SW 1271 (cell line): Measurements from ENCODE around the gene MED12L.

Source experiments
- DNase-seq, 2 experiments: peaks; one replicate each; lab custom pipeline; 2025; lab: John Stamatoyannopoulos, UW

The MED12L gene

GRCh38 chr3:151415289-151415688 lies 329.8 kb downstream of the MED12L start:
- no peak for DNase-seq

GRCh38 chr3:151419806-151420205 lies 334.3 kb downstream of the MED12L start:
- DNase-seq: no peak

- DNase-seq: no peak
Measured at GRCh38 chr3:151421938-151422337, 336.5 kb downstream of the MED12L start.

- no peak for DNase-seq
Measured at GRCh38 chr3:151423091-151423490, 337.6 kb downstream of the MED12L start.

- DNase-seq: peak in 1 of 2 experiments; percentile 14
Measured at GRCh38 chr3:151425627-151426340, 340.3 kb downstream of the MED12L start.

- no peak for DNase-seq
Measured at GRCh38 chr3:151426341-151426657, 340.8 kb downstream of the MED12L start.

- DNase-seq: no peak
Measured at GRCh38 chr3:151428386-151428785, 342.9 kb downstream of the MED12L start.

GRCh38 chr3:151430821-151431484 lies 345.5 kb downstream of the MED12L start:
- no peak for DNase-seq

GRCh38 chr3:151431940-151432339 lies 346.5 kb downstream of the MED12L start:
- no peak for DNase-seq

GRCh38 chr3:151432616-151433372 lies 347.3 kb downstream of the MED12L start:
- no peak for DNase-seq

GRCh38 chr3:151434151-151434890 lies 348.9 kb downstream of the MED12L start:
- peak; percentile 21 to 23 for DNase-seq

GRCh38 chr3:151436675-151437446 lies 351.4 kb downstream of the MED12L start:
- DNase-seq: no peak

- DNase-seq: no peak
Measured at GRCh38 chr3:151437906-151438305, 352.4 kb downstream of the MED12L start.

GRCh38 chr3:151439652-151440125 lies 354.2 kb downstream of the MED12L start:
- peak; percentile 6 to 71 for DNase-seq

- DNase-seq: no peak
Measured at GRCh38 chr3:151440940-151441339, 355.5 kb downstream of the MED12L start.

GRCh38 chr3:151443583-151443982 lies 358.1 kb downstream of the MED12L start:
- no peak for DNase-seq

- no peak for DNase-seq
Measured at GRCh38 chr3:151445273-151446001, 360.0 kb downstream of the MED12L start.

- no peak for DNase-seq
Measured at GRCh38 chr3:151446002-151446340, 360.5 kb downstream of the MED12L start.

- DNase-seq: no peak
Measured at GRCh38 chr3:151452368-151452767, 366.9 kb downstream of the MED12L start.

GRCh38 chr3:151452841-151453240 lies 367.4 kb downstream of the MED12L start:
- no peak for DNase-seq

- DNase-seq: no peak
Measured at GRCh38 chr3:151456065-151456464, 370.6 kb downstream of the MED12L start.
